Thyroid gland (tissue), 4 donors: ENCODE results near the gene BANP. TPM values are rescaled to one million over a fixed set of nuclear protein-coding genes. Genes with fewer than 3 reads are reported as not detected.
"Not testable (repeated sequence)": the region's sequence is repeated elsewhere in the genome, so short reads cannot be mapped to it uniquely, and the experiment has no call there.

Experiments used
- DNase-seq, 2 donors: peaks; one replicate each; pipeline ENCODE4 v3.0.0-alpha.2; 2019
- H3K27ac ChIP-seq, 3 donors: fragments of 200-600 bp; sonication (generic); 1 replicate in 2 of 3; 2 replicates in 1 of 3; pipeline ENCODE4 v1.5.1; 2016 to 2019; ENCODE audit warnings: mild to moderate bottlenecking in 1 of 3, moderate library complexity in 1 of 3
- H3K27me3 ChIP-seq: fragments of 200-600 bp; sonication (generic); one replicate; pipeline ENCODE4 v1.5.1; 2019
- H3K36me3 ChIP-seq, 2 donors: fragments of 200-600 bp; sonication (generic); one replicate each; pipeline ENCODE4 v1.5.1; 2016 to 2019
- H3K4me1 ChIP-seq, 2 donors: fragments of 200-600 bp; sonication (generic); one replicate each; pipeline ENCODE4 v1.5.1; 2017 to 2019
- H3K4me3 ChIP-seq, 3 donors: fragments of 200-600 bp; sonication (generic); replicated peaks in 1 of 3; 1 replicate in 2 of 3; 2 replicates in 1 of 3; pipeline ENCODE4 v1.5.1; 2016; ENCODE audit warnings: mild to moderate bottlenecking in 1 of 3
- H3K9me3 ChIP-seq: fragments of 200-600 bp; sonication (generic); one replicate; pipeline ENCODE4 v1.5.1; 2017
- POLR2A ChIP-seq, 2 donors: fragments of 450-650 bp; IDR thresholded peaks; one replicate each; pipeline ENCODE4 v1.6.1; 2017; ENCODE audit warnings: antibody characterized with exemption in 2 of 2, mild to moderate bottlenecking in 2 of 2, moderate library complexity in 1 of 2
- WGBS, 2 donors: methylation state at CpG; one replicate each; pipeline ENCODE4 v1.1.5; 2017; 5-methylcytosine and 5-hydroxymethylcytosine counted together
- intact Hi-C: fragments of 100-400 bp; cut with DNase I; formaldehyde crosslinking; loops from one replicate; pipeline ENCODE4 v1.15.1; 2023
- total RNA-seq, 4 donors: library from RNA; depleted of rRNA; stranded (reverse); fragments of >200 nt; gene quantifications; one replicate each; pipeline ENCODE4 v1.2.3, GENCODE V29; 2016
- TF ChIP-seq, protein P1 (sequence below), 6 experiments: fragments of 200-600 bp in 3 of 6; fragments of 450-650 bp in 3 of 6; sonication (generic) in 3 of 6; IDR thresholded peaks; one replicate each; pipeline ENCODE4 v1.5.1; 2016 to 2019; ENCODE audit warnings: antibody characterized with exemption in 6 of 6, mild to moderate bottlenecking in 2 of 6, inconsistent platforms in 1 of 6, moderate library complexity in 1 of 6

The BANP gene
- total RNA-seq, 4 donors from 2014 or later, result 22.8 to 42.7 (median 29.8) TPM

DNA sequence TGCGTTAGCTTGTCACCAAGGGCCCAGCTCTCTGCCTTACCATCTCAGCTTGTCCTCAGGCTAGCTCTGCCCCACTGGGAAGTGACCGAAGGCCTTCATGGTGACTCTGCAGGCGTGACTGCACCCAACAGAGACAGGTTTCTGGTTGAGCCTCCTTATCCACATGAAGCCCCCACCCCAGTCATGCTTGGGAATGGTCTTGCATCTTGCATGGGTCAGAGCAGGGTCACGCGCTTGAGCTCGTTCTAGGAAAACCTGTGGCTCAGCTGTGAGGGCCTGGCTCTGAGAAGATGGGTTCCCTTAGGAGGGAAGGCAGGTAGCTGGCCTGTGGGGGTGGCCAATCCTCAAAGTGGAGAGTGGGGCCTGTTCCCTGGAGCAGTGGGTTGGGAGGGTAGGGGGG, 122.8 kb downstream of the BANP start:
- Histone ChIP-seq H3K4me1 (no peaks in the 10 kb centered on the region), H3K4me3 (no peak overlapping the region), H3K9me3 (no peaks in the 10 kb centered on the region), H3K27ac (no peak overlapping the region), H3K27me3 (no peaks in the 10 kb centered on the region), H3K36me3 (peaks cover 12 to 19% of the 10 kb centered on the region in 2 donors)
- DNase-seq, result no peak
- no peak for TF ChIP-seq POLR2A (IDR thresholded peaks at IDR 0.05)
- TF ChIP-seq, protein P1, sequence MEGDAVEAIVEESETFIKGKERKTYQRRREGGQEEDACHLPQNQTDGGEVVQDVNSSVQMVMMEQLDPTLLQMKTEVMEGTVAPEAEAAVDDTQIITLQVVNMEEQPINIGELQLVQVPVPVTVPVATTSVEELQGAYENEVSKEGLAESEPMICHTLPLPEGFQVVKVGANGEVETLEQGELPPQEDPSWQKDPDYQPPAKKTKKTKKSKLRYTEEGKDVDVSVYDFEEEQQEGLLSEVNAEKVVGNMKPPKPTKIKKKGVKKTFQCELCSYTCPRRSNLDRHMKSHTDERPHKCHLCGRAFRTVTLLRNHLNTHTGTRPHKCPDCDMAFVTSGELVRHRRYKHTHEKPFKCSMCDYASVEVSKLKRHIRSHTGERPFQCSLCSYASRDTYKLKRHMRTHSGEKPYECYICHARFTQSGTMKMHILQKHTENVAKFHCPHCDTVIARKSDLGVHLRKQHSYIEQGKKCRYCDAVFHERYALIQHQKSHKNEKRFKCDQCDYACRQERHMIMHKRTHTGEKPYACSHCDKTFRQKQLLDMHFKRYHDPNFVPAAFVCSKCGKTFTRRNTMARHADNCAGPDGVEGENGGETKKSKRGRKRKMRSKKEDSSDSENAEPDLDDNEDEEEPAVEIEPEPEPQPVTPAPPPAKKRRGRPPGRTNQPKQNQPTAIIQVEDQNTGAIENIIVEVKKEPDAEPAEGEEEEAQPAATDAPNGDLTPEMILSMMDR (IDR thresholded peaks at IDR 0.05), result no peak
- intact Hi-C loops, result no loop called here
- WGBS, 2 donors, result 97 to 100% methylated on average over 5 to 6 of the region's 6 CpGs

DNA sequence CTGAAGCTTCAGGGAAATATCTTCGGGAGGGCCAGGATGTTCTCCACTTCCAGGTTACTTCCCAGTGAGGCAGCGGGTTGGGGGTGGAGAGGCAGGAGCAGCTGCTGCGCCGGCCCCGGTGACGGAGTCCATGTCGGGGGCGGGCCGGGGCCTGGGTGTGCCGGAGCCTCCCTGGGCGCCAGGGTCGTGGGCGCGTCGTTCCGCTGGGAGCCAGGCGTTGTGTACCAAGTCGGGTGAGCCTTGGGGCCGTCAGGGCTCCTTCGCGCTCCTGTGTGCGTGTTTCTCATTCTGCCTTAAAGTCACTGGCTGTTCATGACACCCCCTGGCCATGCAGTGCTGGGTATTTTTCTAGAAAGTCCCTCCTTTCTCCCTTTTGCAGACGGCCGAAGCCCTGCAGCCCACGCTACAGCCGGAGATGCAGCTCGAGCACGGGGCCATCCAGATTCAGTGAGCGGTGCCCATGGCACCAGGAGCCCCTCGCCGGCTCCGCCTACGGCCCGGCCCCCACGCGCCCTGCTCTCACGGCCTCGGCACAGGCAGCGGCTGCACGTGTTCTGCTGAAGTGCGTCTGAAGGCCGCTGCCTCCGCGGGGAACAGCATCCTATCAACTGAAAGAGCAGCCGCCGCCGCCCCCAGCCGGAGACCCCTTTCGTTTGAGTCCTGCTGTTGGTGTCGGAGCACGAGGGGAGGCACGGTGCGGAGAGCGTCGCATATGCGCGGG, 125.1 kb downstream of the BANP start:
- no peak overlapping the region for H3K4me3 ChIP-seq
- WGBS, 2 donors, result 93 to 97% methylated on average over 45 to 51 of the region's 57 CpGs
- no peak overlapping the region for H3K27ac ChIP-seq
- H3K36me3 ChIP-seq, result peaks cover 12 to 19% of the 10 kb centered on the region in 2 donors
- DNase-seq, result no peak
- no peaks in the 10 kb centered on the region for H3K27me3 ChIP-seq
- intact Hi-C loops, result no loop called here
- no peaks in the 10 kb centered on the region for H3K9me3 ChIP-seq
- TF ChIP-seq POLR2A (IDR thresholded peaks at IDR 0.05), result no peak
- TF ChIP-seq, protein P1 (IDR thresholded peaks at IDR 0.05), result no peak
- no peaks in the 10 kb centered on the region for H3K4me1 ChIP-seq

- H3K36me3 ChIP-seq, result peaks cover 12 to 18% of the 10 kb centered on the region in 2 donors
- H3K9me3 ChIP-seq, H3K4me1 ChIP-seq, H3K27ac ChIP-seq, intact Hi-C loops, H3K4me3 ChIP-seq, DNase-seq, H3K27me3 ChIP-seq: not testable (repeated sequence)
- WGBS, 2 donors, result 91 to 98% methylated on average over 5 of the region's 5 CpGs
Measured at GRCh38 chr16:88076932-88077320, 125.7 kb downstream of the BANP start.

GRCh38 chr16:88077328-88078108, 126.3 kb downstream of the BANP start:
- H3K9me3 ChIP-seq, result no peaks in the 10 kb centered on the region
- H3K4me1 ChIP-seq, result no peaks in the 10 kb centered on the region
- peaks cover 6 to 13% of the 10 kb centered on the region in 2 donors for H3K36me3 ChIP-seq
- H3K27ac ChIP-seq, result no peak overlapping the region
- H3K4me3 ChIP-seq, result no peak overlapping the region
- H3K27me3 ChIP-seq, result no peaks in the 10 kb centered on the region
- intact Hi-C loops, result no loop called here
- no peak for DNase-seq
- WGBS, 2 donors, result 89 to 90% methylated on average over 29 to 30 of the region's 30 CpGs
- no peak for TF ChIP-seq POLR2A (IDR thresholded peaks at IDR 0.05)
- TF ChIP-seq, protein P1 (IDR thresholded peaks at IDR 0.05), result no peak

- 94 to 95% methylated on average over 17 of the region's 17 CpGs for WGBS, 2 donors
- no peak for DNase-seq
- H3K27me3 ChIP-seq, result no peaks in the 10 kb centered on the region
- H3K27ac ChIP-seq, result no peak overlapping the region
- intact Hi-C loops, result no loop called here
- no peaks in the 10 kb centered on the region for H3K4me1 ChIP-seq
- TF ChIP-seq POLR2A (IDR thresholded peaks at IDR 0.05), result no peak
- TF ChIP-seq, protein P1 (IDR thresholded peaks at IDR 0.05), result no peak
- H3K9me3 ChIP-seq, result no peaks in the 10 kb centered on the region
- H3K36me3 ChIP-seq, result peaks cover 6% of the 10 kb centered on the region in 2 donors
- no peak overlapping the region for H3K4me3 ChIP-seq
Measured at GRCh38 chr16:88078111-88078775, 127.0 kb downstream of the BANP start.
